ENCODE data around the gene SARDH.

DNA sequence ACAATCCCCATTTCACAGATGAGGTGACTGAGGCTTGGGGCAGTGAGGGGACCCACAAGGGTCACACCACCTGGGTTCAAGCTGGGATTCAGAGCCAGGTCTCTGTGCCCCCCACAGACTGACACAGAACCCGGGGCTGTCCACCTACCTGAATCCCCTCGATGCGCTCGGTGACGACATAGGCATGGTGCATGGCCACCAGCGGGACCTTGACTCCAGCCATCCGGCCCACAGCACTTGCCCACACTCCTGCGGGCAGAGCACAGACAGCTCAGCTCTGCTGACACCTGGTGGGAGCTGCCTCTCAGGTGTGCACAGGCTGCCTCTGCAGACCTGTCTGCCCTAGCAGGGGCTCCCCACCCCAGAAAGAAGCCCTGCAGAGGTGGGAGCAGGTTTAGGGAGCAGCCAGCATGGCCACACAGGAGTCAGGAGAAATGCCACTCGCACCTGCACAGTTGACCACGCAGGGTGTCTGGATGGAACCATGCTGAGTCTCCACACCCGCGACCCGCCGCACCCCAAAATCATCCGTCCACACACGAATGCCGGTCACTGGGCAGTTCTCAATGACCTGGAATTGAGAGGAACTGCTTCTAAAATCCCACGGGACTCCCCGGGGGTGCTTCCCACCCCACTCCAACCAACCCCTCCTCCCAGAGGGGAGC lies 8.4 kb downstream of the SARDH start:
- TF ChIP-seq POLR2AphosphoS5 (IDR thresholded peaks at IDR 0.05; ENCODE audit: low read depth, low read length) (no peak), POLR2A (IDR thresholded peaks at IDR 0.05; ENCODE audit: low read depth, low read length) (no peak), TAF1 (IDR thresholded peaks at IDR 0.05; ENCODE audit: borderline replicate concordance, low read depth, low read length) (no peak)
